Large intestine (tissue), 3 donors: ENCODE measurements around the gene PTTG1IP. TPM values are rescaled to one million over a fixed set of nuclear protein-coding genes. Genes with fewer than 3 reads are reported as not detected.
A peak's percentile ranks its signal among the peaks of the same experiment; 100 is the strongest.

Experiments used
- DNase-seq, 2 donors: peaks; one replicate each; pipeline versions ENCODE4 v3.0.0 to v3.0.0-alpha.2; 2013
- H3K27ac ChIP-seq: one replicate; pipeline ENCODE4 v1.5.1; 2013; ENCODE audit warnings: low read length
- H3K27me3 ChIP-seq: 2 replicates; pipeline ENCODE4 v1.6.1; 2013; ENCODE audit warnings: low read length; ENCODE audit not compliant: control insufficient read depth, insufficient read depth
- H3K36me3 ChIP-seq: 2 replicates; pipeline ENCODE4 v1.6.1; 2013; ENCODE audit warnings: low read length; ENCODE audit not compliant: control insufficient read depth, insufficient read depth
- H3K4me1 ChIP-seq: one replicate; pipeline ENCODE4 v1.6.1; 2013; ENCODE audit warnings: low read length; ENCODE audit not compliant: control insufficient read depth, insufficient read depth
- H3K4me3 ChIP-seq: one replicate; pipeline ENCODE4 v1.5.1; 2013; ENCODE audit warnings: low read length
- H3K9me3 ChIP-seq: one replicate; pipeline ENCODE4 v1.6.1; 2013; ENCODE audit warnings: mild to moderate bottlenecking, low read depth, low read length, moderate library complexity; ENCODE audit not compliant: control insufficient read depth
- WGBS: methylation state at CpG from one replicate; pipeline ENCODE4 v1.1.5; 2013; ENCODE audit warnings: low lambda C conversion rate; ENCODE audit not compliant: insufficient coverage; 5-methylcytosine and 5-hydroxymethylcytosine counted together
- polyA plus RNA-seq: library from polyadenylated mRNA; unstranded; fragments of 120-200 nt; gene quantifications from one replicate; pipeline ENCODE4 v1.2.1, GENCODE V29; 2013

Gene PTTG1IP
- polyA plus RNA-seq, 1 donor, result 185 TPM

- H3K27ac ChIP-seq, result peak overlapping the region; percentile 87
- DNase-seq, result peak in 1 of 2 donors; percentile 63
- H3K4me3 ChIP-seq, result peak overlapping the region; percentile 84
Measured at GRCh38 chr21:44871576-44872269, 1.8 kb downstream of the PTTG1IP start.

DNA sequence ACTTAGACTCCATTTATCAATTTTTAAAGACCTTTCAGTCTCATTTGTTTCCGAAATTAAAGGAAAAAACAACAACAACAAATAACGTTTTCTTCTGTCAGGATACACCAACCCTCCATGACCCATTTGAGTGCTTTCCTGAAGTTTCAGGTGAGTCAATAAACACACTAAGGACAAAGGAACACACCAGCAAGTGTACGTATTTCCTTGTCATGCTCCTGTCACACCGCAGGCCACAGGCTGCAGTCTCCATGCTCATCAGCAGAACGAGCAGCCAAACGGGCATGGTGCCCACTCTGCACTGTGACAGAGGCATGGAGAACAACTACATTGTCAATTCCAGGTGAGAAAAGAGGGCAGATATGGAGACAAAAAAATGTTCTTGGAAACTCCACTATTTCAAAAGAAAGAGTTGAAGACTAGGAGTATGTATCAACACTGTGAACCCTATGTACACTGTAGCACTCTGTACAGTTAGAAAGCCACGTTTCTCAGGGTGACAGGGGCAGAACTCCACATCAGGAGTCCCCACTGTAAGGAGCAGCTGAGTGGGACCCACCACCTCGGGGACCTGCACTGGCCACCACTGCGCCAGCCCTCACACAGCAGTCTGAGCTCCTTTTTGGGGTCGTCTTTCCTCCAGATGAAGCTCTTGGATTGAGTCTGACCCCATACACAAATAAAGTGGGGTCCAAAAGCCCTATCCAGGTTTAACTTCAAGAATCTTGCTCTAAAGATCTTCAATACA lies 2.6 kb downstream of the PTTG1IP start:
- Histone ChIP-seq H3K27ac (peak overlapping the region; percentile 87), H3K4me1 (peaks cover 40% of the 10 kb centered on the region), H3K36me3 (peaks cover 8% of the 10 kb centered on the region), H3K27me3 (peaks cover 7% of the 10 kb centered on the region), H3K9me3 (peaks cover 5% of the 10 kb centered on the region), H3K4me3 (peak overlapping the region; percentile 84)
- DNase-seq, result peak in 1 of 2 donors; percentile 40
- WGBS, result 60% methylated on average over 4 of the region's 10 CpGs

More at GRCh38 chr21:44871576-44872269, 1.8 kb downstream of the PTTG1IP start:
- Histone ChIP-seq H3K9me3 (peaks cover 7% of the 10 kb centered on the region), H3K27me3 (peaks cover 7% of the 10 kb centered on the region), H3K36me3 (peaks cover 7% of the 10 kb centered on the region), H3K4me1 (peaks cover 37% of the 10 kb centered on the region)
- WGBS, result 20% methylated on average over 1 of the region's 14 CpGs

DNA sequence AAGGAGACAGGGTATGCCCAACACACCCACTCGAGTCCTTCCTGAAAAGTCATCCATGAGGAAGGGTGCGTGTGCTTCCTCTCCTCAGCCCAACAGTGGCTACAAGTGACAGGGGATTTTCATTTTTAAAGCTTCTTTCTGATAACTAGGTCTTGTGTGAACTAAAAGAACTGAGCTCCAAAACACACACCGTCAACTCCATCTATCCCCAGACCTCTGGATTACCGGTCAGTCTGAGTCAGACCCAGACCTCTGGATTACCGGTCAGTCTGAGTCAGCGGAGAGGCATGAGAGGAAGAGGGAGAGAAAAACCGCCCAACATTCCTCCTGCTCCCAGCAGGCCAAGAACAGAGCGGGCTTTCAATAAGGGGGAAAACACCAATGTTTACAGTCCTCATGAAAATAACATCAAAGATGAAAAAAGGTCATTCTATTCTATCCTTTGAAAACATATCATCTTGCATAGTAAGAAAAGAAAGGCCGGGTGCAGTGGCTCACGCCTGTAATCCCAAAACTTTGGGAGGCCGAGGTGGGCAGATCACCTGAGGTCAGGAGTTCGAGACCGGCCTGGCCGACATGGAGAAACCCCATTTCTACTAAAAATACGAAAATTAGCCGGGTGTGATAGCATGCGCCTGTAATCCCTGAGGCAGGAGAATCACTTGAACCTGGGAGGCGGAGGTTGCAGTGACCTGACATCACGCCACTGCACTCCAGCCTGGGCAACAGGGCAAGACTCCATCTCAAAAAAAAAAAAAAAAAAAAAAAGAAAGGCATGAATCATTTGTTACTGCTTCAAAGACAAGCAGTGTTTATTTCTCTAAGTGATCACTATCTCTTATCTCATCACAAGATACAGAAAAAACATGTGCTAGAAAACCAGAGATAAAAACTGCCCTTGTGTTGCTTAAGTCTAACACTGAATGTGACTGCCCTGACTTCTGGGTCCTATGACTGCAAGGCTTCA lies 3.4 kb downstream of the PTTG1IP start:
- peaks cover 13% of the 10 kb centered on the region for H3K36me3 ChIP-seq
- H3K9me3 ChIP-seq, result peaks cover 5% of the 10 kb centered on the region
- H3K27me3 ChIP-seq, result peaks cover 7% of the 10 kb centered on the region
- peak overlapping the region; percentile 87 for H3K27ac ChIP-seq
- 87% methylated on average over 3 of the region's 19 CpGs for WGBS
- H3K4me3 ChIP-seq, result no peak overlapping the region
- peaks cover 48% of the 10 kb centered on the region for H3K4me1 ChIP-seq
- no peak for DNase-seq

DNA sequence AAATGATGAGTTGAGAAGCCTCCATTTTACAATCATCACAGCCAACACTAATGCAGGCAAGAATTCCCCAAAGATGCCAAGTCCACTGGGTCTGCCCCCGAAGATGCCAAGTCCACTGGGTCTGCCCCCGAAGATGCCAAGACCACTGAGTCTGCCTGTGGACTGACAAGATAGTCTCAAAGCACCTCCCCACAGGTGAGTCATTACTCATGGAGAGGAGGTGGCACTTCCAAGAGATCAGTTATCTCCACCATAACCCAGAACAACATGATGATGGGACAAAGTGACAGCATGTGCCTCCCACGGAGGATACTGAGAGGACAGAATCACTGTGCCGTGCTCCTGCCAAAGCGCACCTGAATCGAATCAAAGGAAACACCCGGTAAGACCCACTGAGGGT lies 4.8 kb downstream of the PTTG1IP start:
- H3K4me1 ChIP-seq, result peaks cover 49% of the 10 kb centered on the region
- no peak for DNase-seq
- peak overlapping the region; percentile 29 for H3K27ac ChIP-seq
- WGBS, result no CpG with 5 or more reads among the region's 7 CpGs
- no peaks in the 10 kb centered on the region for H3K27me3 ChIP-seq
- H3K36me3 ChIP-seq, result peaks cover 27% of the 10 kb centered on the region
- H3K4me3 ChIP-seq, result no peak overlapping the region
- H3K9me3 ChIP-seq, result peaks cover 3% of the 10 kb centered on the region

DNA sequence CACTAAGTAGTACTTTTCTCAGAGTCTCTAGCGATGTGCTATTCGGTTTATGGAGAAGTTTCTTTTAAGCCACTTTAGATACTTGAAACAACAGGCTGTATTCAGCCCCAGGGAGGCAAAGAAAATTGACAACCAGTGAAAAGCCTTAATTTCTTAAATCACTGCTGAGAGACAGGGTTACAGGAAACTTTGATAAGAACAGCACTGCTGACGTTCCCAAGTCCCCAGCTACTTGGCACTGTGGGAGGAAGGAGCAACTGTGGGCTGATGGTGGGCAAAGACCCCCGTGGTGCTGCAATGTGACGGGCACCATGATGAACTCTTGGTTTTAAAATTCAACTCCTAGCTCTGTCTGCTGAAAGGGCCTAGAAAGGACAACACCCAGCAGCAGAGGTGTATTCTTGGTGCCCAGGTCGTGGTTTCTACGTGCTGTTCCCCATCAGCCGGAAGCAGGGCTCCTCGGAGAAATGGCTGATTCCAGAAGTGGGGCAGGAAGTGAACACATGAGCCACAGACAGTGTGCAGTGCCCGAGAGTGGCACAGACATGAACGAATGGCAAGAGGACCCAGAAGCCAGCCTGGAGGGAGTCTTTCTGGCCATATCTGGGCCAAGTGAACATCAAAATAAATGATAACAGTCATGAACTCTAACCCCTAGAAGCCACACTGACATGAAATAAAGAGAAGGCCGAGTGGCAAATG lies 5.3 kb downstream of the PTTG1IP start:
- H3K4me1 ChIP-seq, result peaks cover 49% of the 10 kb centered on the region
- no peaks in the 10 kb centered on the region for H3K27me3 ChIP-seq
- peaks cover 32% of the 10 kb centered on the region for H3K36me3 ChIP-seq
- H3K4me3 ChIP-seq, result no peak overlapping the region
- 83% methylated on average over 1 of the region's 12 CpGs for WGBS
- no peak overlapping the region for H3K27ac ChIP-seq
- H3K9me3 ChIP-seq, result peaks cover 3% of the 10 kb centered on the region
- no peak for DNase-seq

DNA sequence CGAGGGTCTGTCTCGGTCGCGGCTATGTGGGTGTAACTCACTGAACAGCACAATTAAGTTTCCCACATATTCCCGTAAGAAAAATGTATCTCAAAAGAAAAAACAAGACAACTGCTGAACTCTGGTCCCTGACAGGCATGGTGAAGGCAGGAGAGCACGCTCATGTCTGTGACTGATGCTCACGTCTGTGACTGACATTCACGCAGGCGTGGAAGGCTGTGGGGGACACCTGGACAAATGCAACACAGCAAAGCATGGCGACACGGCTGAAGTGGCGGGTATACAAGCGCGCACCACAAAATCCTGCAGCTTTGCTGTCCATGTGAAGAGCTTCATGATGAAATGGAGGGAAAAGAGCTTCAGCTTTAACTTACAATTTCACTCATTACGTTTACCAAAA lies 6.0 kb downstream of the PTTG1IP start:
- no peak for DNase-seq
- WGBS, result no CpG with 5 or more reads among the region's 15 CpGs
- no peaks in the 10 kb centered on the region for H3K9me3 ChIP-seq
- no peaks in the 10 kb centered on the region for H3K27me3 ChIP-seq
- no peak overlapping the region for H3K4me3 ChIP-seq
- peaks cover 39% of the 10 kb centered on the region for H3K36me3 ChIP-seq
- no peak overlapping the region for H3K27ac ChIP-seq
- H3K4me1 ChIP-seq, result peaks cover 49% of the 10 kb centered on the region

DNA sequence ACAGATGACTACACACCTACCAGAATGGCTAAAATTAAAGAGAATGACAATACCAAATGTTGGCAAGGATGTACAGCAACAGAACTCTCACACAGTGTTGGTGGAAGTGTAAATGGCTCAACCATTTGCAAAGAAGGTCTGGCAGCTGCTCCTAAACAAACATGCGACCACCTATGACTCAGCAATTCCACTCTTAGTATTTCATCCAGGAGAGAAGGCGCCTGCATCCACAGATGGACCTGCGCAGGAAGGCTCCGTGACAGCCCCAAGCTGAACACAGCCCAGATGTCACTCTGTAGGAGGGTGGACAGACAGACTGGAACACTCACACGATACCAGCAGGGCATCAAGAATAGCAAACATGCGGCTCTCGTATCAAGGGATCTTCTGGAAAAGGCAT lies 6.7 kb downstream of the PTTG1IP start:
- no peaks in the 10 kb centered on the region for H3K27me3 ChIP-seq
- 72% methylated on average over 2 of the region's 7 CpGs for WGBS
- peaks cover 43% of the 10 kb centered on the region for H3K36me3 ChIP-seq
- DNase-seq, result no peak
- H3K4me3 ChIP-seq, result no peak overlapping the region
- H3K4me1 ChIP-seq, result peaks cover 48% of the 10 kb centered on the region
- H3K9me3 ChIP-seq, result no peaks in the 10 kb centered on the region
- H3K27ac ChIP-seq, result peak overlapping the region; percentile 19

GRCh38 chr21:44865561-44866280 lies 7.8 kb downstream of the PTTG1IP start:
- WGBS, result no CpG with 5 or more reads among the region's 12 CpGs
- Histone ChIP-seq H3K27me3 (no peaks in the 10 kb centered on the region), H3K4me1 (peaks cover 39% of the 10 kb centered on the region), H3K9me3 (no peaks in the 10 kb centered on the region), H3K4me3 (no peak overlapping the region), H3K27ac (peak overlapping the region; percentile 66), H3K36me3 (peaks cover 49% of the 10 kb centered on the region)
- peak; percentile 61 to 86 for DNase-seq

GRCh38 chr21:44862869-44863685 lies 10.4 kb downstream of the PTTG1IP start:
- 67% methylated on average over 1 of the region's 25 CpGs for WGBS
- H3K4me3 ChIP-seq, result no peak overlapping the region
- H3K36me3 ChIP-seq, result peaks cover 66% of the 10 kb centered on the region
- no peaks in the 10 kb centered on the region for H3K27me3 ChIP-seq
- DNase-seq, result no peak
- H3K27ac ChIP-seq, result no peak overlapping the region
- peaks cover 25% of the 10 kb centered on the region for H3K4me1 ChIP-seq
- H3K9me3 ChIP-seq, result no peaks in the 10 kb centered on the region
